ENCODE results near the gene DCST1. TPM values are rescaled to one million over a fixed set of nuclear protein-coding genes. Genes with fewer than 3 reads are reported as not detected.

Gene DCST1
- total RNA-seq, 2 donors from 2014 or later: 0.34 TPM; not detected in 1

- Mint-ChIP-seq H3K9me3 (no peaks in the 10 kb centered on the region), H3K36me3 (no peaks in the 10 kb centered on the region), H3K27ac (no peak overlapping the region)
- DNase-seq (ENCODE audit: low spot score in 2 of 2) (no peak), ATAC-seq (no peak)
Observed at GRCh38 chr1:155037043-155037442, 3.4 kb downstream of the DCST1 start.

- no peaks in the 10 kb centered on the region for H3K9me3 Mint-ChIP-seq
- no peak overlapping the region for H3K27ac Mint-ChIP-seq
- no peak for ATAC-seq
- H3K36me3 Mint-ChIP-seq: no peaks in the 10 kb centered on the region
- no peak for DNase-seq (ENCODE audit: low spot score in 2 of 2)
Observed at GRCh38 chr1:155037851-155038441, 4.3 kb downstream of the DCST1 start.

GRCh38 chr1:155038602-155039307 is 5.1 kb downstream of the DCST1 start:
- no peak overlapping the region for H3K27ac Mint-ChIP-seq
- no peaks in the 10 kb centered on the region for H3K9me3 Mint-ChIP-seq
- DNase-seq (ENCODE audit: low spot score in 2 of 2): no peak
- ATAC-seq: no peak
- no peaks in the 10 kb centered on the region for H3K36me3 Mint-ChIP-seq

- no peaks in the 10 kb centered on the region for H3K9me3 Mint-ChIP-seq
Observed at GRCh38 chr1:155039308-155039669, 5.7 kb downstream of the DCST1 start.

GRCh38 chr1:155040358-155041093 is 6.9 kb downstream of the DCST1 start:
- Mint-ChIP-seq H3K36me3 (no peaks in the 10 kb centered on the region), H3K9me3 (no peaks in the 10 kb centered on the region), H3K27ac (no peak overlapping the region)
- DNase-seq (ENCODE audit: low spot score in 2 of 2) (no peak), ATAC-seq (no peak)

More at GRCh38 chr1:155039308-155039669, 5.7 kb downstream of the DCST1 start:
- H3K36me3 Mint-ChIP-seq: no peaks in the 10 kb centered on the region
- DNase-seq (ENCODE audit: low spot score in 2 of 2): no peak
- no peak overlapping the region for H3K27ac Mint-ChIP-seq
- ATAC-seq: no peak

GRCh38 chr1:155042789-155043188 is 9.2 kb downstream of the DCST1 start:
- ATAC-seq: no peak

GRCh38 chr1:155043301-155043702 is 9.7 kb downstream of the DCST1 start:
- DNase-seq (ENCODE audit: low spot score in 2 of 2) (no peak), ATAC-seq (no peak)
- H3K27ac Mint-ChIP-seq: no peak overlapping the region
- H3K36me3 Mint-ChIP-seq: no peaks in the 10 kb centered on the region
- H3K9me3 Mint-ChIP-seq: no peaks in the 10 kb centered on the region

More at GRCh38 chr1:155042789-155043188, 9.2 kb downstream of the DCST1 start:
- no peaks in the 10 kb centered on the region for H3K9me3 Mint-ChIP-seq
- H3K27ac Mint-ChIP-seq: peak overlapping the region in 1 of 2 donors; percentile 18
- no peak for DNase-seq (ENCODE audit: low spot score in 2 of 2)
- no peaks in the 10 kb centered on the region for H3K36me3 Mint-ChIP-seq

GRCh38 chr1:155043793-155044192 is 10.2 kb downstream of the DCST1 start:
- Mint-ChIP-seq H3K36me3 (no peaks in the 10 kb centered on the region), H3K27ac (no peak overlapping the region), H3K9me3 (no peaks in the 10 kb centered on the region)
- DNase-seq (ENCODE audit: low spot score in 2 of 2) (no peak), ATAC-seq (no peak)

- Mint-ChIP-seq H3K9me3 (no peaks in the 10 kb centered on the region), H3K36me3 (no peaks in the 10 kb centered on the region), H3K27ac (peak overlapping the region in 1 of 2 donors; percentile 24)
- no peak for DNase-seq (ENCODE audit: low spot score in 2 of 2)
- no peak for ATAC-seq
Observed at GRCh38 chr1:155044365-155044764, 10.7 kb downstream of the DCST1 start.

- peak; percentile 95 to 96 for ATAC-seq
- peak in 1 of 2 donors; percentile 49 for DNase-seq (ENCODE audit: low spot score in 2 of 2)
- Mint-ChIP-seq H3K36me3 (no peaks in the 10 kb centered on the region), H3K27ac (peak overlapping the region in 1 of 2 donors; percentile 24), H3K9me3 (no peaks in the 10 kb centered on the region)
Observed at GRCh38 chr1:155044812-155045657, 11.4 kb downstream of the DCST1 start.

GRCh38 chr1:155048449-155049334 is 15.1 kb downstream of the DCST1 start:
- Mint-ChIP-seq H3K36me3 (no peaks in the 10 kb centered on the region), H3K27ac (peak overlapping the region; percentile 29 to 39), H3K9me3 (no peaks in the 10 kb centered on the region)
- DNase-seq (ENCODE audit: low spot score in 2 of 2) (no peak), ATAC-seq (no peak)

- DNase-seq (ENCODE audit: low spot score in 2 of 2) (no peak), ATAC-seq (no peak)
- Mint-ChIP-seq H3K36me3 (no peaks in the 10 kb centered on the region), H3K9me3 (no peaks in the 10 kb centered on the region), H3K27ac (peak overlapping the region; percentile 29 to 75)
Observed at GRCh38 chr1:155049651-155050559, 16.3 kb downstream of the DCST1 start.

- DNase-seq (ENCODE audit: low spot score in 2 of 2) (peak; percentile 85 to 91), ATAC-seq (peak; percentile 81 to 89)
- Mint-ChIP-seq H3K9me3 (no peaks in the 10 kb centered on the region), H3K27ac (peak within 1 kb of the TSS; percentile 29 to 75), H3K36me3 (no peaks in the 10 kb centered on the region)
Observed at GRCh38 chr1:155050560-155051341, 17.1 kb downstream of the DCST1 start, which contains the start of gene ADAM15. Gene ADAM15 (plus strand): TSS chr1:155051316. CDS start chr1:155051387, 71 bp downstream.

GRCh38 chr1:155051342-155051776 is 17.7 kb downstream of the DCST1 start:
- no peaks in the 10 kb centered on the region for H3K9me3 Mint-ChIP-seq
- H3K27ac Mint-ChIP-seq: peak overlapping the region; percentile 19 to 55
- ATAC-seq (peak in 1 of 2 donors; percentile 15), DNase-seq (ENCODE audit: low spot score in 2 of 2) (no peak)
- H3K36me3 Mint-ChIP-seq: peaks cover 0 to 4% of the 10 kb centered on the region in 2 donors

All from activated naive CD4-positive, alpha-beta T cell treated with anti-CD3 and anti-CD28 coated beads, Interleukin-2, amount 50 U/mL, for 72 hours (primary cell).